Caco-2 (cell line): ENCODE measurements around the gene DNPEP. TPM values are rescaled to one million over a fixed set of nuclear protein-coding genes. Genes with fewer than 3 reads are reported as not detected.

Experiments used
- BruUV-seq: library from RNA; stranded (reverse); fragments of 400-500 nt; replicated peaks from 2 replicates; lab custom pipeline; 2021; lab: Mats Ljungman, UMichigan
- CTCF ChIA-PET: fragments of 300-600 bp; sonication (Branson Sonifier 250); formaldehyde crosslinking; loops from one replicate; lab custom pipeline; 2022; ENCODE audit warnings: antibody characterized with exemption; lab: Charles Lee
- POLR2A ChIA-PET: fragments of 300-600 bp; sonication (Branson Sonifier 250); formaldehyde crosslinking; loops from one replicate; lab custom pipeline; 2022; ENCODE audit warnings: antibody characterized with exemption; lab: Charles Lee
- DNase-seq, 2 experiments: peaks; one replicate each; pipeline versions ENCODE4 v3.0.0 to v3.0.0-alpha.2; 2020 to 2022
- H3K27me3 ChIP-seq: replicated peaks from 2 replicates; pipeline ENCODE4 v1.6.0; 2011; ENCODE audit warnings: low read length; ENCODE audit not compliant: control insufficient read depth, insufficient read depth
- H3K36me3 ChIP-seq: 2 replicates; pipeline ENCODE4 v1.5.1; 2011; ENCODE audit warnings: low read length; ENCODE audit not compliant: control insufficient read depth, insufficient read depth
- H3K4me1 ChIP-seq: fragments of 250-450 bp; sonication (Bioruptor Pico); 2 replicates; pipeline ENCODE4 v1.5.1; 2020; ENCODE audit warnings: mild to moderate bottlenecking
- H3K4me3 ChIP-seq: 2 replicates; pipeline ENCODE4 v1.5.1; 2011; ENCODE audit warnings: low read depth, mild to moderate bottlenecking, control low read depth, low read length
- H3K9me3 ChIP-seq: fragments of 250-450 bp; sonication (Bioruptor Pico); 2 replicates; pipeline ENCODE4 v1.5.1; 2020; ENCODE audit warnings: mild to moderate bottlenecking, moderate library complexity
- H3K27ac Mint-ChIP-seq: one replicate; pipeline ENCODE4 v1.8.0; 2022; ENCODE audit warnings: mixed read lengths; ENCODE audit not compliant: unreplicated experiment
- H3K27me3 Mint-ChIP-seq: one replicate; pipeline ENCODE4 v1.8.0; 2022; ENCODE audit warnings: mixed read lengths; ENCODE audit not compliant: insufficient read depth, unreplicated experiment
- H3K36me3 Mint-ChIP-seq: one replicate; pipeline ENCODE4 v1.8.0; 2022; ENCODE audit warnings: mild to moderate bottlenecking, mixed read lengths; ENCODE audit not compliant: insufficient read depth, unreplicated experiment
- H3K4me1 Mint-ChIP-seq: one replicate; pipeline ENCODE4 v1.8.0; 2022; ENCODE audit warnings: low read depth, mixed read lengths; ENCODE audit not compliant: unreplicated experiment
- H3K4me3 Mint-ChIP-seq: one replicate; pipeline ENCODE4 v1.8.0; 2022; ENCODE audit warnings: mild to moderate bottlenecking, moderate library complexity, mixed read lengths; ENCODE audit not compliant: unreplicated experiment
- H3K9me3 Mint-ChIP-seq: one replicate; pipeline ENCODE4 v1.8.0; 2022; ENCODE audit warnings: mixed read lengths; ENCODE audit not compliant: unreplicated experiment
- CTCF ChIP-seq, 2 experiments: fragments of 200-600 bp in 1 of 2; IDR thresholded peaks; 1 replicate in 1 of 2; 2 replicates in 1 of 2; pipeline versions ENCODE4 v1.5.1 to v1.8.0; 2011 to 2022; ENCODE audit warnings: antibody characterized with exemption in 1 of 2, control low read depth in 1 of 2, inconsistent platforms in 1 of 2, low read depth in 1 of 2, low read length in 1 of 2, mild to moderate bottlenecking in 1 of 2, moderate library complexity in 1 of 2; ENCODE audit not compliant: insufficient read depth in 1 of 2, severe bottlenecking in 1 of 2, unreplicated experiment in 1 of 2
- intact Hi-C: fragments of 100-400 bp; cut with micrococcal nuclease; formaldehyde crosslinking; loops from one replicate; pipeline ENCODE4 v1.10.0; 2022; ENCODE audit not compliant: unreplicated experiment
- total RNA-seq: library from RNA; stranded (reverse); gene quantifications from 2 replicates; pipeline ENCODE4 v1.2.3, GENCODE V29; 2022

Gene DNPEP
- total RNA-seq, 1 experiment from 2014 or later = 102 TPM

- Histone ChIP-seq H3K36me3 (no peaks in the 10 kb centered on the region), H3K27me3 (no peaks in the 10 kb centered on the region), H3K9me3 (no peaks in the 10 kb centered on the region), H3K4me1 (no peaks in the 10 kb centered on the region), H3K4me3 (no peak overlapping the region)
- intact Hi-C loops = loop anchor here (1.0 kb wide), 1 partner anchor 31 kb away; no protein-coding TSS in a partner anchor
- TF ChIP-seq CTCF (IDR thresholded peaks at IDR 0.05; ENCODE audit: insufficient read depth in 1 of 2, low read depth in 1 of 2, low read length in 1 of 2, severe bottlenecking in 1 of 2, unreplicated experiment in 1 of 2) = peak in 1 of 2 experiments; percentile 16
- DNase-seq = peak in 1 of 2 experiments; percentile 52
- H3K9me3 Mint-ChIP-seq = no peaks in the 10 kb centered on the region
- no peaks in the 10 kb centered on the region for H3K36me3 Mint-ChIP-seq
- no peaks in the 10 kb centered on the region for H3K4me1 Mint-ChIP-seq
- no peak overlapping the region for H3K4me3 Mint-ChIP-seq
- H3K27ac Mint-ChIP-seq = no peak overlapping the region
- no TSS peak for BruUV-seq
- ChIA-PET CTCF (interaction anchor here (1.0 to 1.4 kb wide), 3 partner anchors 31 to 96 kb away, joined by 3 read pairs; no protein-coding TSS in a partner anchor), POLR2A (no interaction called here)
- H3K27me3 Mint-ChIP-seq = no peaks in the 10 kb centered on the region
These were observed 46.2 kb upstream of the DNPEP start for GRCh38 chr2:219433666-219434467.

GRCh38 chr2:219430633-219431615 lies 43.2 kb upstream of the DNPEP start:
- intact Hi-C loops = no loop called here
- Mint-ChIP-seq H3K27ac (no peak overlapping the region), H3K4me1 (no peaks in the 10 kb centered on the region), H3K4me3 (no peak overlapping the region), H3K36me3 (no peaks in the 10 kb centered on the region), H3K9me3 (no peaks in the 10 kb centered on the region), H3K27me3 (no peaks in the 10 kb centered on the region)
- POLR2A ChIA-PET = no interaction called here
- H3K27me3 ChIP-seq = no peaks in the 10 kb centered on the region
- peak in 1 of 2 experiments; percentile 24 for DNase-seq
- H3K4me3 ChIP-seq = no peak overlapping the region
- peak in 1 of 2 experiments; percentile 53 for TF ChIP-seq CTCF (IDR thresholded peaks at IDR 0.05; ENCODE audit: insufficient read depth in 1 of 2, low read depth in 1 of 2, low read length in 1 of 2, severe bottlenecking in 1 of 2, unreplicated experiment in 1 of 2)
- H3K4me1 ChIP-seq = 0 out of 2 replicates have a peak, but pooled peaks cover 4% of the 10 kb centered on the region
- no peaks in the 10 kb centered on the region for H3K36me3 ChIP-seq
- no peaks in the 10 kb centered on the region for H3K9me3 ChIP-seq
- CTCF ChIA-PET = interaction anchor here (0.6 to 1.2 kb wide), 6 partner anchors 27 to 105 kb away, joined by 3 to 6 read pairs (median 4); partner anchors contain the start of gene DNPEP
- no TSS peak for BruUV-seq
